Upper lobe of left lung (tissue), 4 donors: ENCODE results near the gene POT1.

Source experiments
- CTCF ChIP-seq, 6 experiments: fragments of 450-650 bp in 4 of 6; fragments of 200-600 bp in 2 of 6; sonication (generic) in 2 of 6; IDR thresholded peaks; one replicate each; pipeline ENCODE4 v1.5.1; 2016 to 2019; ENCODE audit warnings: antibody characterized with exemption in 6 of 6
- EP300 ChIP-seq, 4 donors: sonication (generic); formaldehyde crosslinking; IDR thresholded peaks; one replicate each; pipeline ENCODE4 v1.5.1; 2017; ENCODE audit warnings: antibody characterized with exemption in 4 of 4, control low read depth in 2 of 4
- POLR2A ChIP-seq, 4 donors: fragments of 450-650 bp; IDR thresholded peaks; one replicate each; pipeline ENCODE4 v1.5.1; 2016 to 2017; ENCODE audit warnings: antibody characterized with exemption in 4 of 4, mild to moderate bottlenecking in 2 of 4

GRCh38 chr7:124893140-124893827, 36.3 kb downstream of the POT1 start:
- no peak for TF ChIP-seq EP300 (IDR thresholded peaks at IDR 0.05)
- TF ChIP-seq CTCF (IDR thresholded peaks at IDR 0.05): no peak
- TF ChIP-seq POLR2A (IDR thresholded peaks at IDR 0.05): no peak
